Germinal center (tissue), 1 donor: ENCODE measurements around the gene CDK5RAP2.
"Not testable (repeated sequence)": the region's sequence is repeated elsewhere in the genome, so short reads cannot be mapped to it uniquely, and the experiment has no call there.

ENCODE experiments used
- DNase-seq: peaks from one replicate; pipeline ENCODE4 v3.0.0; 2012; ENCODE audit warnings: mixed read lengths, low spot score

The CDK5RAP2 gene

DNA sequence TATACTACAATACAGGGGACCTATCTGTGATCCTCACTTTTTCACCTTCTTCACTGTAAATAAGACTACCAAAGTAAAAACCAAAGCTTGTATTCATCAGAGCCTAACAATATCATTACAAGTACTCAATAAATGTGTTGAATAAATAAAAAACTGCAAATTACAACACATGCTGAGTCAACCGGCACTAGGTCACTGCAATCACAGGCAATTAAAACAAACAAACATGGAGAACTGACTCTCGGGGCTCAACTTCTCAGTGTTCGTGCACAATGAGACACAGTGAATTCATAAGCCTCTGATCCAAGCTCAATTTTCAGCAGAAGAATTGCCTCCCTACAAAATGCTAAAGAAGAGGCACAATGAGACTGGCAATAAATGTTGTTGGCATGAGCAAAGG, 69.2 kb downstream of the CDK5RAP2 start:
- no peak for DNase-seq

GRCh38 chr9:120507936-120508510, 71.9 kb downstream of the CDK5RAP2 start:
- no peak for DNase-seq

DNA sequence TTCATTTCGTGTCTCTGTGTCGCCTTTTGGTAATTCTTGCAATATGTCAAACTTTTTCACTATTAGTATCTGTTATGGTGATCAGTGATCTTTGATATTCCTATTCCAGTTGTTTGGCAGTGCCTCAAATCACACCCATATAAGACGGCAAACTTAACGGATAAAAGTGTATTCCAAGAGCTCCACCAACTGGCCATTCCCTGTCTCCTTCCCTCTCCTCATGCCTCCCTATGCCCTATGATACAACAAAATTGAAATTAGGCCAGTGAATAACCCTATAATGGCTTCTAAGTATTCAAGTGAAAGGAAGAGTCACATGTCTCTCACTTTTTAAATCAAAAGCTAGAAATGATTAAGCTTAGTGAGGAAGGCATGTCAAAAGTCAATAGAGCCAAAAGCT, 74.8 kb downstream of the CDK5RAP2 start:
- no peak for DNase-seq

DNA sequence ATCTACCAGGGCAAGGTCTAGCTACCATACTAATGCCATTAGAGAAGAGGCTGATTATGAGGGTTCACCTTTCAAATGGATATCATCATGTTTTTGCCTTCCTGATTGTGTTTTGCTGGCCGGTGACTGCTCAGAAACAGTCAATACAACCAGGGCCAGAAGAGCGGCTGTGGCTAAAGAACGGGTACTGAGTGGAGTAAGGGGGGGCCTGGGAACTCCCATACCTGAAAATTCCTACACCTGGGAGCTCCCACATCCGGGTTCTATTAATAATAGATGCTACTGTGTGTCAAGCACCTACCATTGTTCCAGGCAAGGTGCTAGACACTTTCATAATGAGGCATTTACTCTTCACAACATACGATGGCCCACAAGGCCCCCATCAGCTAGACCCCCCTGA, 79.2 kb downstream of the CDK5RAP2 start:
- no peak for DNase-seq

DNA sequence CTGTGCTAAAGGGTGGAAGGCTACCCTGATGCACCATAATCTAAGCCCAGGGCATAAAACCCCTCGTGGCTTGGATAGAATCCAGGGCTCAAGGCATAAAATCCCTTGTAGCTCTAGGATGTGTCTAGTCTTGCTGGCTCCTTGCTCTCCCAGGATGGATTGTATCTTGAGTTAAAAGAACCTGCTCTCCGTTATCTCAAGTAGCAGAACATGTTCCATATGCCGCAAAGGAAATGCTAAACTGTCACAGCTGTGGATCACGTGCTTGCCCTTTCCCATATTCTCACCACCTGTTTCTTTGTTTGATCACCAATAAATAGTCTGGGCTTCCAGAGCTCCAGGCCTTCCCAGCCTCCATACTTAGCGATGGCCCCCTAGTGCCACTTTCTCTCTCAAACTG, 82.1 kb downstream of the CDK5RAP2 start:
- not testable (repeated sequence) for DNase-seq

GRCh38 chr9:120496438-120496837, 83.5 kb downstream of the CDK5RAP2 start:
- not testable (repeated sequence) for DNase-seq

- peak; percentile 14 for DNase-seq
These were observed 88.9 kb downstream of the CDK5RAP2 start for GRCh38 chr9:120490888-120491595.

GRCh38 chr9:120486835-120487234, 93.1 kb downstream of the CDK5RAP2 start:
- DNase-seq: no peak

GRCh38 chr9:120486347-120486746, 93.6 kb downstream of the CDK5RAP2 start:
- DNase-seq: no peak

- no peak for DNase-seq
These were observed 94.2 kb downstream of the CDK5RAP2 start for GRCh38 chr9:120485788-120486187.

GRCh38 chr9:120484162-120484561, 95.8 kb downstream of the CDK5RAP2 start:
- DNase-seq: no peak

- no peak for DNase-seq
These were observed 97.4 kb downstream of the CDK5RAP2 start for GRCh38 chr9:120482424-120483186.

- DNase-seq: no peak
These were observed 98.1 kb downstream of the CDK5RAP2 start for GRCh38 chr9:120481846-120482245.

- DNase-seq: no peak
These were observed 98.7 kb downstream of the CDK5RAP2 start for GRCh38 chr9:120481248-120481647.

- DNase-seq: no peak
These were observed 99.3 kb downstream of the CDK5RAP2 start for GRCh38 chr9:120480707-120481106.

DNA sequence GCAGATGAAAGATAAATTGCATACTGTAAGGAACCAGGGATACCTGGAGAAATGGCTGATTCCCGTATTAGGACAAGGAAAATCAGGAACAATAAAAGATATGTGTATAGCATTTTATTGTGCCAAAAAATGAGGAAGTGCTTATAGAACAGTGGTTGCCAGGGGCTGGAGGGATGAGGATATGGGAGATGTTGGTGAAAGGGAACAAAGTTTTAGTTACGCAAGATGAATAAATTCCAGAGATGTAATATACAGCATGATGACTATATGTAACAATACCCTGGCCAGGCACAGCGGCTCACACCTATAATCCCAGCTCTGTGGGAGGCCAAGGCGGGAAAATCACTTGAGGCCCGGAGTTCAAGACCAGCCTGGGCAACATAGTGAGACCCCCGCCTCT, 101.8 kb downstream of the CDK5RAP2 start:
- no peak for DNase-seq

DNA sequence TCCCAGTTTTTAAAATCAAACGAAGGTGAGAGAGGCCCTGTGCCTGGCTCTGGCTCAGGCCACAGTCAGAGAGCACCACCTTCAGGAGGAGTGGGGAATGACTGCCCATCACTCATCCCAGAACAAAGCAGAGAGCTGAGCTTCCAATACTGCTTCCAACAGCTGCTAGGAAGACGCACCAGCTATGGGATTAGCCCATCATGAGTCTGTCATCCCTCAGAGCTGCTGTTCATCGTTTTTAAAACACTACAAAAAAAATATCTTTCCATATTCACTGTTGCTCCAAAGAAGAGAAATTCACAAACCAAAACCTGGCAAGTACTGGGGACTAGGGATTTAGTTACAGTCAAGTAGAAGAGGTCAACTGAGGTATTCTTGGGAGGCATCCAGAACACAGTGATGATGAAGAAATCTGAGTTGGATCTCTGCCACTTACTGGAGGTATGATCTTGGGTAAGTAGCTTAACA, 102.4 kb downstream of the CDK5RAP2 start:
- peak; percentile 22 for DNase-seq

- DNase-seq: no peak
These were observed 104.6 kb downstream of the CDK5RAP2 start for GRCh38 chr9:120475341-120475740.

- no peak for DNase-seq
These were observed 105.2 kb downstream of the CDK5RAP2 start for GRCh38 chr9:120474591-120475243.

DNA sequence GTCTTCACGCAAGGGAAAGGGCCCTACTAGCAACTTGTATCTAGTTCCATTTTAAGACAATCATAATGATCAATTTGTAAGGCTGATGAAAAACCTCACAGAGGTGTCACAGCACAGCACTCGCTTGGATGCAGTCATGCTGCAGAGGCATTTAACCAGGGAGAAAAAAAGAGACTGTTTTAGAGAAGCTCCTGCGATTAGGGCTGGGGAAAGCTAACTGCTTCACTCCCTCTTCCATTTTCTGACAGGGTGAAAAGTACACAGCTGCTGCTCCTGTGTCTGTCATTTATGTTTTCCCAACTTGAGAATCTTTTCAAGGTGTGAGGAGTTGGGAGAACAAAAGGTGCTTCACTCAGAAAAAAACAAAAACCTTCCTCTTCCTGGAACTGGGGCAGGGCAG, 106.4 kb downstream of the CDK5RAP2 start:
- DNase-seq: no peak

- DNase-seq: no peak
These were observed 114.1 kb downstream of the CDK5RAP2 start for GRCh38 chr9:120465685-120466407.

DNA sequence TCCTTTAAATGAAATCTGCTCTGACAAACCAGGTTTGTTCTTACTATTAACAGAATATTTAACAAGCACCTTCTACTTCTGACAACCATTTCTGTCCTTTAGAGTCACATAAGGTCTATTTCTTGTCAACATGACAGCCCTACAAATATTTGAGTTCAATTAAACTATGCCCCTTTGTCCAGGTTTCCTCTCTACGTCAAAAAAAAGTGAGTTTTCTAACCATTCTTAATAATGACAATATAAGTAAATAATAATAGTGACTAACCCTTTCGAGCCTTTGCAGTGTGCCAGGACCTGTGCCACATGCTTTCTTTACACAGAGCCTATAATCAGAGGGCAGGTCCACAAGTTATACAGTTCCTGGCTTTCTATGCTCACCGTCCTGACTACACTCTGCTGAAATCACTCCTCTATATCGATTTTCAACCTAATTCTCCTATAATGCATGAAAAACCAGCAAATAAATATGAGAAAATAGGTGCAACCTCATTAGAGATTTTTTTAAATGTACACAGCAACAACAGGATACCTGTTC, 115.0 kb downstream of the CDK5RAP2 start:
- DNase-seq: no peak
